HG03135 (cell line): ENCODE results near the gene RHBG.

Source experiments
- ATAC-seq: cut with Tn5 transposase; IDR thresholded peaks from one replicate; pipeline ENCODE4 v1.9.1; 2021; ENCODE audit warnings: mild to moderate bottlenecking, moderate library complexity; ENCODE audit not compliant: unreplicated experiment

The RHBG gene

DNA sequence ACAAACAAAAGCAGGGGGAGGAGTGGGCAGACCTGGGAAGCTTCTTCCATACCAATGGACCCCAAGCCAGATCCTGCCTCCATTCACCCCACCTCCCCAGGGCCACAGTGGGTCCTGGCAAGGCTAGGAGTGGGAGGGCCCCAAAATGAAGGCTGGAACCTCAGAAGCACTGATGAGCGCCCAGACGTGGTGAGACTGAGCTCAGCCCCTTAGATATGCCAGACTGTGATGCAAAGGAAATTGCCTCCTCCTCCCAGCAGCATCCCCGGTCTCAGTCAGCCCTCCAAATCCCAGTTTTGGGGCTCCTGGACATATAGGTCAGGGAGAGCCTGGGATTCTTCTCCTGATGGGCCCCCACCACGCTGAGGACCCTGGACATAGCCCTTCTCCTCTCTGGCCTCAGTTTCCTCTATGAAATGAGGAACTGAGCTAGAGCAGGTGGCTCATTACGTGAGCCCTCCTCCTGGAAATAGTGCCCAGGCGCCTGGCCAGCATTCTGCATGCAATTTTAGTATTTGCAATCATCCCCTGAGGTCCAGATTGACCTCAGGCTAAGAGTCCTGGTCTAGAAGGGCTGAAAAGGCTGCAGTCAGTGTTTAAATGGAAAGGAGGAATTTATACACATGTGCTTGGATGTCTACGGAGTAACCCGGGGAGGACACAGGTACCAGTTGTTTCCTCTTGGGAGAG is 33.5 kb downstream of the RHBG start:
- no peak for ATAC-seq

DNA sequence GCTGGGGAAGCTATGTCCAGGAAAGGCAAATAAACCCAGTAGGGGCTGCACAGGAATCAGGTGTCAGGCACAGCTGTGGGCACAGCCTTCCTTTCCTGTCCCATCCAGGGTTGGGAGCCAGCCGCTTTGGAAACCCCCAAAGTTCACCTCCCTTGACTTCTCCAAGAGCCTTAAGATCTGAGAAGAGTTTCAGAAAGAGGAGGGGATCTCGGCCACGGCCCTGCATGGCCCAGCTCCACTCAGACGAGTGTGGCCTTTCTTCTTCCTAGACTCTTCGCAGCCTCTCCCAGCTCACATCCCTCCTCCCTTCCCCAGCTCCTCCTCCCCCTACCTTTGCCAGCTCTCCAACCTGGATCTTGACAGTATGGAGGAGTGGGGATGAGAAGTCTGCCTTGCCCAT is 36.7 kb downstream of the RHBG start:
- no peak for ATAC-seq

DNA sequence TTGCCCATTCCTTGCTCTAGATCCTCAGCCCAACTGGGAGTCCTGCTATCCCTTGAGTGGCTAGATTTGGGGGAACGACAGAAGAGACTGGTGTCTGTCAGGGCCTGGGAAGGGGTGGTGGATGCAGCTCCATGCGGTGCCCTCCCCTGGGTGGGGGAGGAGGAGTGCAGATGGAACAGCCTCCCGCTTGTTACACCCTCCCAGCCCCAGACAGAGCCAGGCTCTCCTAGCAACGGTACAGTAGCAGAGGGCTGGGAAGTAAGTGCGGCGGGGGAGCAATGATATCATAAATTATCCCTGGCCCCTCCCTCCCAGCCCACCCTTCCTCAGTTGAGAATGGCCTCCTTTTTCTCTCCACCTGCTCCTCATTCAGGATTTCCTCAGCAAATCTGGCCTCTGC is 37.2 kb downstream of the RHBG start:
- ATAC-seq: no peak

DNA sequence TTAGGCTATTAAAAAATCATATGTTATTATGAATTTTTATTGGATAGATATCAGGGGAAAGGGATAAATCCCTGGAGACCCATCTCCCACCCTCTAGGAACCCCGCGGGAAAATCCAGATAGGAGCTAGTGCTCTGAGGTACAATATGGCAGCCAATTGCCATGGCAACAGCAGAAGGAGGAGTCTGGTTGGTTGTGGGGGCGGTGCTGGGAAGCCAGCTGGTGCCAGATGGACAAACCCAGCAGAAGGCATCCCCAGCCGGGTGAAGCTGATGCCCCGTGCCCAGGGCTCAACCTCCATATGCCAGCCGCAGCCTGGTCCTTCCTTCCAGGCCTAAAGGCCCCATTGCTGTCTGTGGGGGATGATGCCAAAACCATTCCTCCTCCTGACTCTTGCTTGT is 38.3 kb downstream of the RHBG start:
- ATAC-seq: no peak

DNA sequence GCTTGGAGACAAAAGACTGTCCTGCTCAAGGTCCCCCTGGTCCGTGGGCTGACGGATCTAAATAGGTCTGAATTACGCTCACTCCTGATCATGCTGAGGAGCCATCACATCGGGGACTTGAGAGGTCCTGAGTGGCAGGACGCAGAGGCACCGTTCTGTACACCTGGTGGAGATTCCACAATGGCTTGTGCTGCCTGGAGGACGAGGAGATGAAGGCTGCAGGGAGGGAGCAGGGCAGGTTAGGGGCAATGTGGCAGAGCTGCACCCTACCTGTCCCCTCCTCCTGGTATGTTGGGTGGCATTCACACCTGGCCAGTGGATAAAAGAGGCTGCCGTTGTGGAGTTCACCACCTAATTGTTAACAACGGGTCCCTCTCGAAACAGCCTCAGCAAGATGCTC is 38.7 kb downstream of the RHBG start:
- ATAC-seq: no peak

DNA sequence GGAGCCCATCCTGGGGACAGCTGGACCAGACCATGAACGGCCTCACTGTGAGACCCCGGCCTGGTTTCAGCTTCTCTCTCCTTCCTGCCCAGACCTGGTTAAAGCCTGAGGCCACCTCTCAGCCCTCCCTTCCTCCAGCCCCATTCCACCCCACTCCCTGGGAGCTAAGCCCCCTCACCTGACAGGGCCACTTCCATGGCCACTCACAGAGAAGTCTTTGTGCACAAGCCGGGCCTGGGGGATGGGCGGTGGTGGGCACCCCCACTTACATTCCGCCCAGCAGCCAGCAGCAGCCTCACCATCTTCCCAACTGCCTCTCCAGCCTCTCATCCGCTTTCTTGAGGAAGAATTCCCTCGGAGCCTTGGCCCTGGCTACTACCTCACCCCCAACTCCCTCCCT is 40.4 kb downstream of the RHBG start:
- no peak for ATAC-seq

DNA sequence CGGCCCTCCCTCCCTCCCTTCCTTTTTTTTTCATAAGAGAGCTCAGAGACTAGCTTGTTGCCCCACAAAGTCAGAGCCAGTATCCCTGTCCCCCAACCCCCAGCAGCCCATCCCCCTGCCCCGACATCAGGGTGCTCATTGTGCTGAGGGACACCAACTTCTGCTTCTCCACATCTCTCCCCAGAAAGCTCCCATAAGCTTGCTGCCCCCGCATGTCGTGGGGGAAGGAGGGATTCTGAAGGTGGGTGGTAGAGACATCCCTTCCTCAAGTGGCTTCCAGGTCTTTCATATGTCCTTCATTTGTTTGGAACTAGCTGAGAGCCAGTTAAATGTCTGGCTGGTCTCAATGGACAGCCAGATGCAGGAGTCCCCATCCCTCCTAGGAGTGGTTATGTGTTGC is 41.2 kb downstream of the RHBG start:
- ATAC-seq: no peak

DNA sequence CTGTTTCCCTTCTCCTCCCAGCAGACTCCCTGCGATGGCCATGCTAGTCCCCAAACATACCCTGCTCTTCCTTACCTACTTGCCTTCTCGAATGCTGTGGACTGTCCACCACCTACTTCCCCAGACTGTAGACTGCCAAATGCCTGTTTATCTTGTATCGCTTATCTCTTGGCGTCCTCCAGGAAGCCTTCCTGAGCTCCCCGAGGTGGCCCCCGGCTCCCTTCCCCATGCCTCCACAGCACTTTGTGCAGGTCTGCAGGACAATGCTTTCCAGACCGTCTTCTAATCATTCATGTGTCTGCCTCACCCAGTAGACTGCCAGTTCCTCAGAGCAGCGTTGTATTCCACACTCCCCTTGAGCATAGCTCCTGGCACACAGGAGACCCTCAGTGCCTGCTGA is 41.7 kb downstream of the RHBG start:
- no peak for ATAC-seq

DNA sequence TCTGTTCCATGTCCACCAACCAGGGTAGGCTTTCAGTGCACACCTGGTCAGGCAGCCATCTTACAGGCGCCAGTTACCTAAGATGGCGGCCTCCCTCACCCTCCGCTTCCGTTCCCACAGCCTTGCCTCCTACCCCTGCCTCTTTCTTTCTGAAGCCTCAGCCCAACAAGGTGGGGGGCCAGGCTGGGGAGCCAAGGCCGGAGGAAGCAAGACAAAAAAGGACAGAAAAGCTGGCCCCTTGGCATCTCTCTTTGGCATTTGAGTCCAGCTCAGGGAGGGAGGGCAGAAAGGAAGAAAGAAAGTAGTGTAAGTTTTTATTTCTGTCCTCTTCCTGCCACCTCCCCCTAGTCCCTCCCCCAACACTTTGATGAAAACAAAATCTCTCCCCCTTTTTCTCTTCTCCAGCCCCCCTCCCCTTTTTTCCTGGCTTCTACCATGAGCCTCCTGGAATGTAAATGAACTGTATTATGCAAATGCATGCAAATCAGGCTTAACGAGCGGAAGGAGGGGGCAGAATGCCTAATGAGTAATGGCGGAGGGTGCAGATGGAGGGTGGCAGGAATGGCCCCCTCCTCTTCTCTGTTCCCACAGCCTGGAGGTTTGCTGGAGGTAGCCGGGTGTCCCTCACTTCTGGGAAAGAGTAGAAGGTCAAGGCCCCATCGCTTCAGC is 43.8 kb downstream of the RHBG start:
- ATAC-seq: no peak

DNA sequence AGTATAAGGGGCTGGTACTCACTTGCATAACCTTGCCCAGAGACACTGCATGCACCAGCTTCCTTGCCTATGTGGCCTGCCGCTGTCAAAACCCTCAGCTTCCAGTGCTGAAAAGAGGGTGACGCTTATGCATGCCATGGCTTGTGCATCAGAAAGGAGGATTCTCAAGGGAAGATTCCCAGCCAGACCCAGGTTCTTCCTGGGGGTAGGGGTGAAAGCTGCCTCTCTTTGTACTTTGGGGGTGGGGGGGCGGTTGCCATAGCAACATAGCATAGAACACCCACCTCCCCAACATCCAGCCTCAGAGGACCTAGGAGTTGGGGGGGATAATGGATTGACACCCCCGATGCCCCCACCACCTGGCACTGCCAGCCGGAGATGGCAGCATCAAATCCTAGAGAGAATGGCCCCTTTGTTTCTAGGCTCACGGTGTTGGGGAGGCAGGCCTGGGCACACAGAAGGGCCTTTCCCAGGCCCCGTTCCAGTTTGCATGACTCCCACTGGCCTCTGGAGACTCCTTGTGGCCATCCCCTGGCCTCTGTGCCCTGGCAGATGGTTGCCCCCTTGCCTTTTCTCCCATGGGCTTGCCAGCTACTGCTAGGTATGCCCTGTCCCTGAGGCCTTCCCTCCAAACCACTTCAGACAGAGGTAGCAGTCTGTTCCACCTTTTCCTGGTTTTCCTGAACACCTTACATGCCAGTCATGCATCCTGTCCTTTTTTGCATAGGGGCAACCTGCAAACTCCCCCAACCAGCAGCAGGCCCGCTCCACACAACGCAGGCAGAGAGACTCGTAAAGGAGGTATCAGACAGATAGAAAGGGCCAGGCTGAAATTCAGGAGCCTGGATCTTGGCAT is 44.6 kb downstream of the RHBG start:
- no peak for ATAC-seq

DNA sequence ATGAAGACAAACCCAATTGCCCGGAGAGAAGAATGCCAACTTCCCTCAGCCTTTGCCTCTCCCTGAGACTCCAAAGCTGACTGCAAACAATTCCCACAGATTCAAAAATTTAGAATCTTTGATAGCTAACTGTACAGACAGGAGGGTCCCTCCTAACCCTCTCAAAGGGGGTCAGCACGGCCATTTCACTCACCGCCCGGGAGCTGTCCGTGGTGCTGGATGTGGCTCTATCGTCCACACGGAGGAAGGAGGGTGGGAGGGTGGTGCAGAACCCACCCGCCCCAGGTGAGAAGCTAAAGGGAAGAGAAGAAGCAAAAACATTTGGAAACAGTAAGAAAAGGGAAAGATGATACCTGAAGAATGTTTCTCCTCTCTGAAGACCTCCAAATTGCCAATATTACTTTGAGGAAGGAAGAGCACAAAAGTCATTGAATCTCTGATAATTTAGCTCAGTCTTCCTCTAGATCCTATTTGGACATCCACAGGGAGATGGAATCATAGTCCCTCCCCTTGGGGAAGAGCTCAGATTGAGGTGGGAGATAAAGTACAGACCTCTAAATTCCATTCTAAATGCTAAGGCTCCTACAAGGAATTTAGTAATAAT is 45.6 kb downstream of the RHBG start:
- ATAC-seq: no peak

DNA sequence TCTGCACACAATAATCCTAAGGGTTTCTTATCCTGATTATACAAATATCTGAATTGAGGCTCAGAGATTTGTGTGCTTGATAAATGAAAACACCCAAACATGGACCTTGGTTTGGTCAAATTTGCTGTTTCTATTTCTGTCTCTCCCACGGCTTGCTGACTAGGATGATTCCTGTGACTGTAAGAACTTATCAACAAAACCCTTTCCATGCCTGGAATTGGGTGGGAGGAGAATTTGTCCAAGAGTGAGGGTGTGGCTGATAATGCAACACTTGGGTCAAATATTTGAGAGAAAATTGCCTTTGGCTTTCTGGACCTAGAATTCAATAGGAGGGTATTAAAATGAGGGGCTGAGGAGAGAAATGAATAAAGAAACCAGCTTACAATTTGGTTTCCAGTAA is 48.0 kb downstream of the RHBG start:
- no peak for ATAC-seq

DNA sequence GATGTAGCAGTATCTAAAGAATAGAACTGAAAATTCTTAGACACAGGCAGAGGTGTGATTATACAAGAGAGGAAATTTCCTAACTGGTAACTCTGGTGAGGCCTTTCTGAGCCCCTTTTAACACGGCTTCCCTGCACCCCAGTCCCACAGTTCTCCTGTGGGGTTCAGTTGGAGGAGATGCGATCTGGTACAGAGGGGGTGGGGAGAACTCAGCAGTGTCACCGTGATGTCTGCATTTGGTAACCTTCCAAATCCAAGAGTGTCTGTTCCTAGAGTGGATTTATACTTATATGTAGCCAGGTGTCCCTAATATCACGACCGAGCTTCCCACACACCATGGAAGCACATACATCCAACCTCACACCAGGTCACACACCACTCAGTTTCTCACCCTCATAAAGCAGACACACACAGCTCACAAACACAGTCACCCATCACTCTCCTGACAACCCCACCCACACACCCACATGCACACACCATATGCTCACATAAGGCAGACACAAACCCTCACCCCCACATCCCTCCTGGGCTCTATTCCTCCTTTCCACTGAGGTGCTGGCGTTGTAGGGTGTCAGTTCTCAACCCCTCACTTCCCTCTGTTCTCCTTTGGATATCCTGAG is 48.5 kb downstream of the RHBG start:
- no peak for ATAC-seq

DNA sequence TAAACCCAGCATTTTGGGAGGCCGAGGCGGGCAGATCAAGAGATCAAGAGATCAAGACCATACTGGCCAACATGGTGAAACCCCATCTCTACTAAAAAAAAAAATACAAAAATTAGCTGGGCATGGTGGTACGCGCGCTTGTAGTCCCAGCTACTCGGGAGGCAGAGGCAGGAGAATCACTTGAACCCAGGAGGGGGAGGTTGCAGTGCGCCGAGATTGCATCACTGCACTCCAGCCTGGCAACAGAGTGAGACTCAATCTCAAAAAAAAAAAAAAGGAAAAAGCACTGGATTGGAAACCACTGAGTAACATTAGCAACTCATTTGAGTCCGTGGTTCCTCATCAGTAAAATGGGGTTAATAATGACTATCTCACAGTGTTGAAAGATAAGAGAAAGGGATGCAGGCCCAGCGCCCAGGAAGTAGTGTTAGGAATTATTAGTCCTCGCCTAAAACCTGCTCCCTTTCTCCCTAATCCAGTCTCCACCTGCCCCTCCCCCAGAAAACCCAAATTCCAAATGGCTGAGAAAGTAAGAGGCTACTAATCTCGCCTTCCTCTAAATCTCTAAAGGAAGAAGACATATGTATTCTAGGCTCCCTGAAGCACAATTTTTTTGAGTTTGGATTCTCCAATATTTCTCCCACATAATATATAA is 49.5 kb downstream of the RHBG start:
- no peak for ATAC-seq

DNA sequence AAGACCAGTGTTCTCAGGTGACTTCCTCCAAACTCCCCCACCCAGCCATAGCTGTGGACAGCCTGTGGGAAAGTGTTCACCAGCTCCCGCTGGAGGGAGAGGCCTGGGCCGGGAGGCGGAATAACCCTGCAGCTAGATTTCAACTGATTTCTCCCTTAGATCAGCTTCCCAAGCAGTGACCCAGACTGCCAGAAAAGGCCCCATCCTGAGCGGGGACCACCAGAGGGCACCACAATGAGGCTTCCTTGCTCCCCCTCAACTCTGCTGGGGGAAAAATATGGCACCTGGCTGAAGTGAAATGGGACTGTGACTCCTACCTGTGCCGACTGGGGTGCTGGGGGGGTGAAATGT is 50.8 kb downstream of the RHBG start:
- no peak for ATAC-seq

DNA sequence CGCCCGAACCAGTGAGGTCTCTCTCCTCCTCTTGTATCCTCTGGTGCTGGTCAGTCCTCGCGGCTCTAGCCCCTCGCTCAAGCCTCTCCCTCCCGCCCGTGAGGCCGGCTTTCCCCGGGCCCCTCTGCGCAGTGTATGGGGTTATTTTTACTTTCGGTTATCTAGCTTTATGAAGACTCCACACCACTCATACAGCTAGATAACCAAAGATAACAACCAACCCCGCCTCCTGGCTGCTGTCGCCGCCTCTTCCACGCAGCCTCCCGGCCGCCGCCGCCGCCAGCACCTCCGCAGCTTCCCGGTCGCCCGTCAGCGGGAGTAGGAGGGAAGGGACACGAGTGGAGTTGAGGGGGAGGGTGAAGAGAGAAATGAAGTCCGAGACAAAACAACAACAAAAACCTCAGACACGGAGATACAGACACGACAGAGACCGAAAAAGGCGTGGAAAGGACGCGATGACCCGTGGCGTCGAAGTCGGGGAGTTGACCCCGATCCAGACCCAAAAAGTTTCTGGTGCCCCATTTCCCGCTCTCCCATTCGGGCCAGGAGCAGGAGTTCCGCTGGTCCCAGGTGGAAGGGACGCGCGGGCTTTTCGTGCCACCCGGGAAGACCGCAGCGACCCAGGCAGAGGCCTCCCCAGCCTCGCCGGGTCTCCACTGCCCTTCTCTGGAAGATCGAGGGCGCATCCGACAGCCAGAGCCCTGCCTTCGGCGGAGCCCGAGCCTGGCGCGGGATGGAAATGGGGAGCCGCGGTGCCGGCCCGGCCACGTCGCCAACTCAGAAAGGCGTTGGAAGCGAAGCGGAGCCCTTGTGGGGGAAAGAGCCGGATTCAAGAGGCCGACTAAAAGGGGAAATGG is 51.4 kb downstream of the RHBG start:
- ATAC-seq: no peak

DNA sequence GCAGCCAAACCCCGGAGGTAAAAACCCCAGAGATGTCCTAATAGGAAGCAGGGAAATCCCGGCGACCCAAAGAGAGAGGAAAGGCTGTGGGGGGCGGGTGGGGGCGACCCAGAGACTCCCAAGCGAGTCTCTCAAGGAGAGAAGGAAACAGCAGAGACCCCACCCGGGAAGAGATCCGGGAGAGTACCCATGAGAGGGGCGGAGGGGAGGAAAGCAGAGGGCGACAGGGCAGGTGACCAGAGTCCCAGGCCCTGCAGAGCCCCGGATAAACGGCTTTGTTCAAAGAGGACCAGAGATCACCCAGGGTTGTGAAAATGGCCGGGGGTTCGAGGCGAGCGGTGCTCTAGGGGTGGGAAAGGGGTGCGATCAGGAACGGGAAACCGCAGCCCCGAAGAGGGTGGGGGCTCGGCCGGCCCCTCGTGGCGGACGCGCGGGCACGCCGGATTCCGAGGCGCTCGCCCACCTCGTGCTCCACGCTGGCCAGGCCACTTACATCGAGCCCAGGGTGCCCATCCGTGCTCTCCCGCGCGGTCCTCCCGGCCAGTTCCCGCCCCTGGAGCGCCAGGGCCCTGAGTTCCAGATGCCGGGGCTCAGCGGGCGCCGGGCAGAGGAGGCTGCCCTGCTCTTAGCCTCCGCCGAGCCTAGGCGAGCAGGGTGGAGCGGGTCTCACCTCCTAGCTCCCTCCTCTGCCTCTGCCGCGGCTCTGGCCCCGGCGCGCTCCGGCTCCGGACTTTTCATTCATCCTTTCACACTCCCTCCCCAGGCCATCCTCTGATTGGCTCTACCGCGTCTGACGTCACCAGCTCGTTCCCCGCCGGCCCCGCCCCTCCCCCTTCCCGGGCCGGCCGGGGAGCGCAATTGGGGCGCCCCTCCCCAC is 52.3 kb downstream of the RHBG start:
- ATAC-seq: no peak

DNA sequence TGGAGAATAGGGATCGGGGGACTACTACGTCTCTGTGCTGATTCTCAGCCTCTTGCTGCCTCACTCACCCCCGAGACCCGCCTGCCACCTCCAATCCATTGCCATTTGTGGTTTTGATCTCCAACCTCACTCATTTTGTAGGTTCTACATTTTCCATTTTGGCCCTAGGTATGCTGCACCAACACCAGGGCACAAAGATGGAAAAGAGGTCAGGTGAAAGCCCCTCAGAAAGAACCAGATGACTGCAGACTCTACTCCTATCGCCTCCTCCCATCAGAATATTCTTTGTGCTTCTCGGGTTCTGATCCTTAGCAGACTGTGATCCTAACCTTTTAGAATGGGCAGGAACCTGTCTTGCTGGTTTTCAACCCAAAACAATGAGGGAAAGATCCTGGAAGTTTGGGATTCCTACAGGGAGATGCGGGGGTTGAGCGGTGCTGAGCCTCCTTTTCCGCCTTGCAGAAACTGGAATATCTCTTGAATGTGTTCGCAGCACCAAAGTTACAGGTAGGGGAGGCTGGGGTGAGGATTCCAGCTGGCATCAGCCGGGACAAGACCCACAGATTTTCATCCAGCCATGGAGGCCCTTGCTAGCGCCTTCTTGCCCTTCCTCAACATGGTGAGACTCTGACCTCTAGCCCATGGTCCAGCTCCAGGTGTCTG is 53.1 kb downstream of the RHBG start:
- ATAC-seq: no peak
